Amniotic epithelial cell (primary cell): ENCODE measurements around the gene APOBEC2.

Experiments
- DNase-seq: peaks from one replicate; pipeline ENCODE4 v3.0.0-alpha.2; 2010; ENCODE audit warnings: low read depth

The APOBEC2 gene

DNA sequence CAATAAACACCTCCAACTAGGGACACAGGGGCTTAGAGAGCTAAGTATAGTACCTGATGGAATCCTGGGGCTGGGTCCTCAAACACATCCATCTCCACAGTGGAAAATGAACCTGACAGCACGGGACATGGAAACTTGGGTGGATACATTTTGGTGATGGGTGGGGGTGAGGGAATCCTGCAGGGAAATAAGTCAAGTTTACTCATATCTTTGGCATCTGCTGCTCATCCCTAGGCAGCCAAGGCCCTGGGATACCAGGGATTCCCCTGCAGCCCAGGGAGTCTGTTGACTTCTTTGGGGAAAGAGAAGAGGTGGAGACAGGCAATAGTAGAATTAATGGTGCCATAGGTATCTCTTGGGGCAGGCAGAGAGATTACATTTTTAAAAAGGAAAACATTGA, 6.6 kb downstream of the APOBEC2 start:
- no peak for DNase-seq

DNA sequence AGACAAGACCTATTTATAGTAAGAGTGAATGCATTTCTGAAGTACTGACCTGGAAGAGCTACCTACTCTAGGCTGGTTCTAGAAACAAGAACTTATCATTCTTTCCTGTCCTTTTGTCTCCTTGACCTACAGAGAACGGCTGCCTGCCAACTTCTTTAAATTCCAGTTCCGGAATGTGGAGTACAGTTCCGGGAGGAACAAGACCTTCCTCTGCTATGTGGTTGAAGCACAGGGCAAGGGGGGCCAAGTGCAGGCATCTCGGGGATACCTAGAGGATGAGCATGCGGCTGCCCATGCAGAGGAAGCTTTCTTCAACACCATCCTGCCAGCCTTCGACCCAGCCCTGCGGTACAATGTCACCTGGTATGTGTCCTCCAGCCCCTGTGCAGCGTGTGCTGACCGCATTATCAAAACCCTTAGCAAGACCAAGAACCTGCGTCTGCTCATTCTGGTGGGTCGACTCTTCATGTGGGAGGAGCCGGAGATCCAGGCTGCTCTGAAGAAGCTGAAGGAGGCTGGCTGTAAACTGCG, 8.3 kb downstream of the APOBEC2 start:
- no peak for DNase-seq

DNA sequence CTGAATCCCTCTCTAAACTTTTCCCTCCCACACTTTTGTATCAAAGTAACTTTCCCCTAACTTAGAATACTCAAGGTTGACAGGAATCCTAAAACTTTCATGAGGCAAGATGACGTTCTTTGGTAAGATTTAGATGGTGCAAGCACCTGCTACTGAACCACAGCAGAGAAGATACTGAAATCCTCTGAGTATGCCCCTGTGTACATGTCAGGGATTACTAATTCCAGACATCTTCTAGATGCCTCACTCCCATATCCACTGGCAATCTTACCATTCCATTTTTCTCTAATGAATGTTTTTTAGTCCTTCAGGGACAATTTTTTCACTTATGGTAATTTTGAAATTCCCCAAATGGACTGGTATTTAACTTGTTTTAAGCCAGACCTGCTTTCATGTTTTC, 9.1 kb downstream of the APOBEC2 start:
- DNase-seq = peak; percentile 25

DNA sequence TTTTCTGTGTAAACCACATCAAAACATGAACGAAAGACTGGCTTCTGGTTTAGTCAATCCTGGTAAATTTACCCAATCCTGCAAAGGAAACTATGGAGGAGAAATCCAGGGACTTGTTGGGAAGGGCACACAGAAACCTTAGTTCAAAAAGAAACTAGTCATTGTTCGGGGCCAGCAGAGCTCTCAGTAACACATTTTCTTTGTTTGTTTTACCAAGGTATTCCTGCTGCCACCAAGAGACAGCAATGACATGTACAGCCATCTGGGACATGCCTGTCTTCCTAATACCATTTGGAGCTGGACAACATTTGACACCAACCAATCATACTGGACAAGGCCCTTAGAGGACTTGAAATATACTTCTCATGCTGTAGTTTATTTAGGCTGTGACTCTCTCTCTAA, 10.9 kb downstream of the APOBEC2 start:
- DNase-seq = no peak

DNA sequence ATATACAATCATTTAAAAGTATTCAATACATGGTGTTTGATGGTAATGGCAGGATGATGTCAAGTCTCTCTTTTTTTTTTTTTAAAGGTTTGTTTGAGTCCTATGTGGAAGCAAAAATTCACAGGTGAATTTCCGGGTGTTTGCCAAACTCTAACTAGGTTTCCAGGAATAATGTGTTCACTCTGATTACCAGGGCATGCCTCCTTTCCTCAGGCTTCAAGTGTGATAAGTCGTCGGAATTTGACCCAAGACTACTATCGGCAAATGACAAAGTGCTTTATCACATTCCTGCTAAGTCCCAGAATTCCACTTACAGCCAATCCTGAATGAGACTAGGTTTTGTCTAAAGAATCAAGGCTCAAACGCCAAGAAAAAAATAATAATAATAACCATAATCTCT, 11.8 kb downstream of the APOBEC2 start:
- no peak for DNase-seq

DNA sequence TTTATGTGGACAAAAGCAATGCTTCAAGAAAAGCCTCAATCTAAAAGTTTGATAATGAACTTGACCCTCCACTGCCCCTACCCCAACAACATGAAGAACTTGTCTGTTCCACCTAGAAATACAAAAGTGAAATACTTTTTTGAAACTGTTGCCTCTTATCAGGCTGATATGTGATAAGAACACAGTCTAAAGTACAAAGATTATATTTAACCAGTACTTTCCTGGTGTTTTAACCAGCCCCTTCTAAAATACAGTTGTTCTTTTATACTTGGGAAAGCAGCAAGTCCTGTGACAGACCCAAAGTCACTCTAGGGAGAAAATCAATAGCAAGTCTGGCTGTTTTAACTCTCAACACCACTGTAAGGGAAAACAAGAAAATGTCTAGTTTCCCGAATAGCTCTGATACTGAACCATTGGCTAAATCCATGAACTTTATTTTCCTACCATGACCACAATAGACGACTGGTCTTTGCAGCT, 12.6 kb downstream of the APOBEC2 start:
- no peak for DNase-seq

DNA sequence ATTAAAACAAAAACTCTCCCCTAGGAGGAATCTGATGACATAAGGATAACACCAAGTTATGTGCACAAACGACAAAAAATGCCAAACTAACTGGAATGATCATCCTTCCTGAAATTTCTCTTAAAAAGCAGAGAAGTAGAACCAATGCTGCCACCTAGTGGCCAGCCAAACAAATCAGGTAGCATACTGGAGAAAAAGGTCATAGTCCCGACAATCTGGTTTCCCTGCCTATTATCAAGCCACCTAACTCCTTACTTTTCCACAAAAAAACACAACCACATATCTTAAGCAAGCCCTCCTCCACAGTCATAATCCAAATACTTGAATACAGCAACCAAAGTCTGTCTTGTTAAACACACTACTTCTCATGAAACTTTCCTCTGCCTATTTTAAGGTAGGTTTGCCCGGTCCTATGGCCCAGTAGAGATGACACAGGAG, 13.9 kb downstream of the APOBEC2 start:
- peak; percentile 72 for DNase-seq

DNA sequence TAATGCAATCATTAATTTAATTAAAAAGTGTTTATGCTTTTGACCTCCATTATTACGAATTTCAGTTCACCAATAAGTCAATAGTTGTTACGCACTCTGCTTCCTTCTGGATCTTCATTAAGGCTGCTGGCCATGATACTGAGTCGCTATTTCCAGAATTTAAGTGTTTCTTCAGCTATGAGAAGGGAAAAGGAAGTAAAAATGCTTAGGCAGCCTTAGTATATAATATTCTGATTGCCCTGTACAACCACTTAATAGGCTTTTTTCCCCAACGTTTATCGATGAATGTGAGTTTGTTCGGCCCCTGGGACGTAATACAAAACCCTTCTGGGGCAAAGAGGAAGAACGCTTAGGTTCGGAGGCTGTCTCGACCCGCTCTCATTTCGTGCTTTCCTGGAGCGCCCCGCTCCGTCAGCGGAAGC, 18.5 kb downstream of the APOBEC2 start:
- no peak for DNase-seq

DNA sequence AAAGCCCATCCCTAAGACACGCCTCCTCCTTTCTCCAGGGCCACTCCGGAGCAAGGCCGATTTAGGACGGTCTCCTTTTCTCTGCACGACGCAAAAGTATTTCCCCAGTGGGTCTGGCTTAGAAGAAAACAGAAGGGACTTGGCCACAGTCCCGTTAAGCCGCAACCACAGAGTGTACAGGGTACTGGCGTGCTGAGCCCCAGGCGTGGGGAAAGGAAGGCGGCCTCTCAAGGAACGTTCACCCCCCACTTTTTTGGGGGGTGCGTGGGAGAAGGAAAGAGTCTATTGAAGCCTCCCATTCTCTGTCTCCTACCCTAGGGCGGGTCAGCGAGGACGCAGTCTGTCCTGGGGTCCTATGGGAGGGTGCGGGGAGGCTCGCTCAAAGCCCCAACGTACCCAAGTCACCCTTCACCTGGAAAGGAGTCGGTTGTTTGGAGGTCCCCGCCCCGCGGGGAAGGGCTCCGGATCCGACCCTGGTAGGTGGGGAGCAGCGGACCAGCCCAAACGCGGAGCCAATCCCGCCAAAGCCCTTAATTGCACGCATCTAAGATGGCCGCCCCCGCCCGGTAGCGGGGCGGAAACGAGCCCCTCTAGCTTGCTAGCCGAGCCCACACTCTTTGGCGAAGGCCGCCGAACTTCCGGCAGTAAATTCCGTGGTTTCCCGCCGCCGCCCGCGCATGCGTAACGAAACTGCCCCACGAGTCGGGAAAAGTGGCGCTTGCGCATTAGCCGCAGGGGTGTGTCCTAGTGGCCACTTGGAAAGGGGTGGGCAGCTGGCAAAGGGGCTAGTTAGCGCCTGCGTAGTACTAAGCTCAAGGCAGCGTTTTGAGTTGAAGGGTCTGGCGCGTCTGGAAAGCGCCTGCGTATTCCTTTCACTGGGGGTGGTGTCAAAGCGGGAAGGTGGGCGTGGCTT, 19.2 kb downstream of the APOBEC2 start, which contains the start of gene OARD1:
Gene OARD1 (minus strand): TSS at position 434 of the 913 bp plus-strand sequence. CDS start 722 bp downstream, outside the sequence.
- DNase-seq = peak; percentile 99

DNA sequence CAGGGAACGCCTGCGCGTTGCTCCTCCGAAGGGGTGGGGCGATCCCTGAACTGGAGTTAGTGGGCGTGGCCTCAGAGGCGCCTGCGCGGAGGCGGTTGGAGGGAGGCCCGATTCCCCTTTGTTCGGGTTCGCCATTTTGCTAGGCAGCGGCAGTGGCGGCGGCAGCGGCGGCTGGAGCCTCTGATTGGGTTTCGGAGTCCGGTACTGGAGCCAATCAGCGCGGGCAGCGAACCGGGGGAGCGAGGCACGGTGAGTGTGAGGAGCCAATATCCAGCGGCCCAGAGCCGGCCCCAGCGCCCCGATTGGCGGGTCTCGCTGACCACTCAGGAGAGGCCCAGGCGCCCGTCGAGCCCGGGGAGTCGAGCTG, 19.8 kb downstream of the APOBEC2 start, which contains the start of gene NFYA:
Gene NFYA (plus strand): TSS at position 139 of the 367 bp plus-strand sequence. CDS start 6,116 bp downstream, outside the sequence.
- no peak for DNase-seq

DNA sequence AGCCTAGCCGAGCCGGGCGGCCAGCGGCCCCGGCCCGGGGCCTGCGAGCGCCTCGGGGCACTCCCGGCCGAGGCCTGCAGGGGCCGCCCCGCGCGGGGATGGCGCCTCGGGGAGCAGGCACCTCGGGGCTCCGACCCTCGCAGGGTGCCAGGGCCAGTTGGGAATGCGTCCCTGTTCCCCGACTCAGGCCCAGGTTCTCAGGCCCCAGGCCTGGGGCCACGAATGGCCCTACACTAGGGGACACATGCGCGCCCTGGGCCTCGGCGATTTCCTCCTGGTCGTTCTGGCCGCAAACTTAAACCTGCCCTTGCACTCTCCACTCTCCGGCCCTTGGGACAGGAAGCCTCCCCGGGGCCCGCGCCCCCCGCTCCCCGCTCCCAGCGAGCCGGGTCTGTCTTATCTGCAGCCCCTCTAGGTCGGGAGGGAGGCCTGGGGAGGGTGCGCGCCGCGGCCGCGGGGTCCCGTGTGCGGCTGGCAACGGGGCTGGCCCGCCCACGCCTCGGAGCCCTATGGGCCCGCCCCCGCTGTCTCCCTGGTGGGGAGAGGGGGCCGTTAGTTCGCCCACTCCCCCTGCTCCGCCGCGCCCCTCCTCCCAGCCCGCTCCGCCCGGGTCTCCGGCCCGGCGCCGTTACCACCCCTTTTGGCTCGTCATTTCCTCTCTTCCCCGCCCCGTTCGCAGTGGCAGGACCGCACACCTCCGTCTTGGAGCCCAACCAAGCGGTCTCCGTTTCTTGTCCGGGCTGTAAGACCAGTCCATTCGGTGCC, 20.4 kb downstream of the APOBEC2 start:
- DNase-seq = peak; percentile 80

DNA sequence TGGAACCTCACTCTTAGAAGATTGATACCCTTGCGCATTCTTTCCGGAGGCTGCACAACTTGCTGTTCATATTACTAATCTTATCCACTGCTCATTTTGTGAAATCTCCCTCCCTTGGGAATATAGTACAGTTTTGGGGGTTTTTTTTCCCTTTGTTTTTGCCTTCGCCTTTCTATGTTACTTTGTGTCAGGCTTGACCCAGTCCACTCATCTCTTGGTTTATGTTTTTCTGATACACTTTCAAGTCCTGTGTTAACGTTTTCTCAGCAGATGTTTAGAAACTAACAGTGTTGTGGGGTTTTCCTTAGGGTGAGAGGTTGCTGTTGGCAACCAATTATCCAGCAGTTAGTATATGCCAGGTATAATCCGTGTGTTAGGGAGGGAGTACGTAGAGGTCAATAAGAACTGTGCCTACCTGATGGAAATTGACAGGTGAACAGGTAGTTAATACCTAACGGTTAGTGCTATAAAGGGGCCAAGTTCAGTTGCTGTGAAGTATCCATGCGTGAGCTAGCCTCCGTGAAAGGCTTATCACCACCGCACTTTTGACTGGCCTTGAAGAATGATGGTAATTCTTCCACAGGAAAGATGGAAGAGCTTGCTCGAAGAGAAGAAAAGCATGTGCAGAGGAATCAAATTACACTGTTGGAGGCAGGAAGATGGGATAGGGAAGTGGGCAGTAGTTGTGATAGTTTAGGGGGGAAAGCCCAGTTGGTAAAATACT, 21.1 kb downstream of the APOBEC2 start:
- DNase-seq = peak; percentile 57

DNA sequence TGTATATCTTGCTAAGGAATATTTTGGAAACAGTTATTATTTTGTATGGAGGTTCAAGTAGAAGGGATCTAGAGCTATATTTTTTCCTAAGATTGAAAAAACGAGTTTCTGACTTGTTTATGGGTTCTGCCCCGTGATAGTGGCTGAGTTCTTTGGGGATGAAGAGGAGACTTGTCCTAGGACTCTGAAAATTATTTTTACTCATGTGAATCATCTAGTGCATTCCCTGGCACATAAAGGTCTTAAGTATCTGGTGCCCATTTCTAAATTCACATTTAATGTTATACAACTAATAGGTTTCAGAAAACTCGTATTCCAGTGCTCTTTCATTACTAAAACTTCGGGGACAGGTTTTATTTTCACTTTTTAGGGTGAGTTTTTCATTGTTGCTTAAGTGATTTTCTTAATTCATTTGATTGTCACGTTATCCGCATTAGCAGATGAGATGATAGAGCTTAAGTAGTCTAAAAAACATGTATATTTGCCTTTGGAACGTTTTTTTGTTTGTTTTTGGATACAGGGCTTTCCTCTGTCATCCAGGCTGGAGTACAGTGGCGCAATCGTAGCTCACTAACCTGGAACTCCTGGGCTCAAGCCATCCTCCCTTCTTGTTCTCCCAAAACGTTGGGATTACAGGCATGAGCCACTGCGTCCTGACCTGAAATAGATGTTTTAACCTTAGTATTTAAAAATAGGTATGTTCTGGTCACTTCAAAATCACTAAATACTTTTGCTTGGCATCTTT, 21.9 kb downstream of the APOBEC2 start:
- peak; percentile 15 for DNase-seq

DNA sequence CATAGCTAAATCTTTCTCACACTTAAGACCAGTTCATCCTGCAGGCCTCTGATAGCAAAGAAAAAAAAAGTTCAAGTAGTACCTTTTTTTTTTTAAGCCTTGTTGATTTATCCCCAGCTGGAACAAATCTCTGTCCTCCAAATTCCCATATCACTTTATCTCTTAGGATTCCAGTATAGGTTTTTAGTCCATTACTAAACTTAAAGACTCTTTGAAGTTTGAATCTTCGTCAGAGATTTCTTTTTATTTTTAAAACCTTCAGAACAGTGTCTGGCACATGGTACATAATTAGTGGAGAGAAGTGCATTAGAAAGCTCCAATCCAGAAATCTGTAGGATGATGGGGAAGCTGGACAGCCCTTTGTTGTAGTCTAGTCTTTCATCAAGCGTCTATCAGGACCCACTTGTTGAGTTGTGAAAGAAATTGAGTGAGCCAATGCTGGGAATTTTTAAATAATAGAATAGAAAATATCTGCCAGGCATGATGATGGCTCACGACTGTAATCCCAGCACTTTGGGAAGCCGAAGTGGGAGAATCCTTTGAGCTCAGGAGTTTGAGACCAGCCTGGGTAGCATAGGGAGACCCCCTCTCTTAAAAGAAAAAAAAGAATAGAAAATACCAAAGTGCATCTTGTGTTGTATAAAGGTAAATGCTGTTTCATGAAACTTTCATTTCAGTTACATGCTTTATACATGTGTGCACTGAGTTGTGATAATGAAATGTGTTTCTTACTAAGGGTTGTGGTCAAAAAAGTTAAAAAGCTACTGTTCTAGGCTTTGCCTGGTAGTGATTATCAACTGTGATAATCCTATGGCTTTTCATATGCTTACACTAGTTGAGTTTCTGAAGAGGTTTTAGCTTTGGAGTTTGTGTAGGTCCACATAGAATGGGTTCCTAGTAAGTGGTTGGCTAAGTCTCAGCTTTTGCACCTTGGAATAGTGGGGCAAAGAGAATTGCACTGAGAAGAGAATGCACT, 22.9 kb downstream of the APOBEC2 start:
- peak; percentile 17 for DNase-seq

DNA sequence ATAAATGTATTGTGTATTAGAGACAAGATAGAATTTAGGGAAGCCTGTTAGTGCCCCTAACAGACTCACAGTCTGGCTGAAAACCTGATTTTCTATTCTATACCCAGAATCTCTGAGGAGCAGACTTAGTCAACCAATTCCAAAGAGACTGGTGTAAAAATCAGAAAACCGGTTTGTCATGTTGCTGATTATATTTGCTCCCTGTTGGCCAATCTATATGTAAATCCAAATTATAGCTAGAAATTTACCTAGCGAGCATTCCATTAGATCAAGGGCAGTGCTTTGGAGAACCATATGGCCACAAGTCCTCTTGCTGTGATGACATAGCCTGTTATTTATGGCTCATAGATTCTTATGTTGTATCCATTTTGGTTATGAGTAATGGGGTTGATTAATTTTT, 24.5 kb downstream of the APOBEC2 start:
- DNase-seq = no peak

DNA sequence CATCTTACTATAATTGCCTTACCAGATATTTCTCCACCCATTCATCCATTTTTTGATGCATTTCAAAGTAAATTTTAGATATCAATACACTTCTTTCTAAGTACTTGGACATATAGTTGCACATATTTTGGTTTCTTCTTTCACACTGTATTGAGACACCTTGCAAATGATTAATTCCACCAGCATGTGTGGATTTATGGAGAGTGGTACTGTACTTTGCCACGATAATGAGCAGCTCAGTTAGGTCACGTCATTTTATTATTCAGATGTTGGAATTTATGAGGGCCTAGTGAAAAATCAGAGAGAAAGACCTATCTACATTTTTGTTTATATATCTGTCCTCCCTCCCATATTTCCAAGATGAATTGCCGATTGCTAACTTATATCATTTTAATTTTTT, 25.1 kb downstream of the APOBEC2 start:
- no peak for DNase-seq

DNA sequence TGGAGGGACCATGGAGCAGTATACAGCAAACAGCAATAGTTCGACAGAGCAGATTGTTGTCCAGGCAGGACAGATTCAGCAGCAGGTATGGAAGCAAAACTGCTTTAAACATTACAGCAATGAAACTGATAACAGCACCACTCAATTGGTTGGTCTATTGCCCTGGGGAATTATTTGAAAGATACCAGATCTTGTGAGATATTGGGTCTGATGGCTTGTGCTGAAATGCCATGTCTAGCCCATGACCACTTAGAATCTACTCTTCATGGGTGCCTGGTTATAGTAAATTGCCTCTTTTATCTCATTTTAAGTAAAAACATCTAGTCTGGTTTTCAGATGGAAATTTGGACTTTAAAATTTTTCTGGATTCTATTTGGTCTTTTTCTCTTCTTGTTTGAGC, 26.1 kb downstream of the APOBEC2 start:
- no peak for DNase-seq

DNA sequence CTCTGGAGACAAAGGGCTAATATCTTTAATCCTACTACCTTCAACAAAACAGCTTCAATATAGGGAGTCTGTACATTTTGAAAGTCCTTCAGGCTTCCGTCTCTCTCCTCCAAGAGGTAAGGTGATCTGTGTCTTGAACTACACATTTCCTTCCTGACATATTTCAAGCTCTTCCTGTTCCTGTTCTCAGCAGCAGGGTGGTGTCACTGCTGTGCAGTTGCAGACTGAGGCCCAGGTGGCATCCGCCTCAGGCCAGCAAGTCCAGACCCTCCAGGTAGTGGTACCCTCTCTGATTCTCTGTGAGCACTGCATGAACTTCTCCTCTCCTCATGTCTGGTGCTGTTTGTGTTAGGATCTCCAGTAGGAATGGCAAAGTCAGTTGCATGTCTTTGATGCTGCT, 27.6 kb downstream of the APOBEC2 start:
- no peak for DNase-seq

DNA sequence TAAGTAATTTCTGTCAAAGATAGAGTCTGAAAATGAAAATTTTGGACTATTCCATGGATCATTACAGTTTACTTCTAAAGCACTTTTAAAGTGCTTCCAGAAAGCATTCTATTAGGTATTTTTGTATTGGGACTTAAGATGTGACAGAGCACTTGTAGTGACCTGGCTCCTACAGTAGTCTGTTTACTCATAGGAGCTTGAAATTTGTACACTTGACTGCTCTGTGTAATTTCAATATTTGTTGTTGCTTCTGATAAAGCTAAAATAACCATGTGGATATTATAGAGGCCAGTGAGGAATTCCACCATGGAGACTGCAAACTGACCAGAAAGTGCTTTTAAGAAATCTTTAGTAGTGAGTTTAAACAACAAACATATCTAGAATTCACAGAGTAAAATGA, 30.1 kb downstream of the APOBEC2 start:
- DNase-seq = no peak

DNA sequence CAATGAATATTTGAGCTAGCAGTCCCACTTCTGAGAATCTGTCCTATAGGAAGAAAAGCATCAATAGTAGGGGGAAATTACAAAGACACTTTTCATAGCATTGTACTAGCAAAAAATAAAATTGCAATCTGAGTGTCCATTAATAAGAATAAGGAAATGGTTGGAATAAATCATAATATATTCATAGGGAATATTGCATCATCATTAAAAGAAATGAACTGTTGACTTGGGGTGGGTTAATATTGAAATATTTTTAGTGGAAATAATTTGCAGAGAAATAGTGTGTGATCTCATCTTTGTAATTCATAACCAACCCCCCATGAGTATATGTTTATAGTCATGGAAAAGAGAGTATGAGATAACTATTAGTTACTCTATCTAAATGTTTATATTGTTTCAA, 32.2 kb downstream of the APOBEC2 start:
- no peak for DNase-seq
